ENCODE results near the gene ALDH1L1. TPM values are rescaled to one million over a fixed set of nuclear protein-coding genes. Genes with fewer than 3 reads are reported as not detected.

Gene ALDH1L1
- total RNA-seq, 1 experiment from 2014 or later: 0.36 TPM

DNA sequence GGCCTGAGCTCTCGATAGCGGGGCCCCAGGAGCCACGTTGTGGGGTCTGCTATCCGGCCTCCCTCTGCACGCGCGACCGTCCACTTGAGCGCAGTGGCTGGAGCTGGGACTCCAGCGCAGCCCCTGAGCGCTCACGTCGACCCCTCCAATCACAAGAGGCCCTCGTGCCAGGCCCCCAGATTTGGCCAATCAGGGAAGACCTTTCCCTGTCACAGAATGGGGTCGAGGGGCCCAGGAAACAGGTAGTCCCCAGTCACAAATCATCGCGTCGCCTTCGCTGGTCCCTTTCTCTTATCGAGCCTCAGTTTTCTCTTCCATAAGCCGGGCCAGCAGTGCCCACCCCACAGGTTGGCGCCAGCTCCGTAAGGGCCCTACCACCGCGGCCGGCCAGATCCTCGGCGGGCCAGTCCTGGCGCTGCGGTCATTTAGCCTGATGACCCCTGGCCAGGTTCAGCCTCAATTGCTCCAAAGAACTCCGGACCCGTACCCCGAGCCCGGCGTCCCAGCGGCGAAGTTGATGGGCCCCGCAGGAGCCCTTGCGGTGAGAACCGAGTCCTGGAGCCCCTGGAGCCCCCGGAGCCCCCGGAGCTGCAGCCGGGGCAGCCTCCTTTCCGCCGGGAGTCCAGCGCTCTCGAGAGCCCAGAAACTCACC, 435 bp downstream of the ALDH1L1 start:
- no peak overlapping the region for H3K27ac ChIP-seq (ENCODE audit: low read length)
- CTCF ChIA-PET: no interaction called here
- peak overlapping the region; percentile 31 to 46 for H3K4me3 ChIP-seq (ENCODE audit: low read depth in 2 of 2, low read length in 2 of 2)

DNA sequence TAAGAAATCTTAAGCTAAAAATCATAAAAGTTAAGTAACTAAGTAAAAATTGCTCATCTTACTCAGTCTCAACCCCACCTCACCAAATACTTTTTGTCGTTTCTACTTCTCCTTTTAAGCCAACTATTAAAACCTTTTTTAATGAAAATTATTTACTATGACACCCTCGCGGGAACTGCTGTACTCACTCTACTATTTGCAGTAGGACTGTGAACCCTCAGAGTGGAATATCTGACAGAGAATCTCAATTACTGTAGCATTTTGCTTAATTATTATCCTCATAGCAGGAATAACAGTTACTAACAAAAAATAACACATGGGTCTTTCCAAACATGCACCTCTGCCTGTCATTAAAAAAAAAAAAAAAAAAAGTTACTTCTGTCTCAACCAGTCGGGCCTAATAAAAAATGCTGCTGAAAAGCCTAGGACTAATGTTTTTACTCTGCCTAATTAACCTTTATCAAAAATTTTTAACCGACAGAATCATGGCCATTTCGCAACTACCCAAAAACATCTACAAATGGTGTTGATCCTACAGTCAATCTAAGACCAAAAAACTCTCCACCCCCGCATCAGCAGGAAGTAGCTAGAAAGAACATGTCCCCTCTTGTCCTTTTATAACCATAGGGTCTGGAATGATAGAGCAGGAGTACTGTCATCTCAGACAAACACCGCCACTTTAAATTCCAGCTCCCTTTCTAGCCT, 10.2 kb downstream of the ALDH1L1 start:
- no TSS peak for BruUV-seq (replicated peaks)
- Histone ChIP-seq H3K27ac (ENCODE audit: low read length) (no peak overlapping the region), H3K36me3 (ENCODE audit: control insufficient read depth, insufficient read depth, low read length) (no peaks in the 10 kb centered on the region), H3K4me1 (ENCODE audit: control insufficient read depth, insufficient read depth, low read length) (no peaks in the 10 kb centered on the region), H3K4me3 (ENCODE audit: low read depth in 2 of 2, low read length in 2 of 2) (no peak overlapping the region), H3K27me3 (ENCODE audit: control insufficient read depth, insufficient read depth, low read length) (peaks cover 32% of the 10 kb centered on the region), H3K9me3 (ENCODE audit: control insufficient read depth, insufficient read depth, low read depth, low read length) (no peaks in the 10 kb centered on the region)
- POLR2A ChIA-PET: no interaction called here
- CTCF ChIA-PET: no interaction called here
- in situ Hi-C loops (cut with HindIII; ENCODE audit: low pct_unique_long_range_greater_than_20kb, low sequenced_read_pairs): no loop called here
- intact Hi-C loops (cut with micrococcal nuclease; ENCODE audit: unreplicated experiment): no loop called here
- ATAC-seq: no peak
- DNase-seq (ENCODE audit: low read depth, low spot score): no peak
- TF ChIP-seq TCF7L2 (IDR thresholded peaks at IDR 0.05; ENCODE audit: low read depth, low read length) (no peak), POLR2AphosphoS5 (IDR thresholded peaks at IDR 0.05; ENCODE audit: low read depth, low read length) (no peak), SIN3A (IDR thresholded peaks at IDR 0.05; ENCODE audit: borderline replicate concordance, insufficient read depth, low read depth, low read length) (no peak), CTCF (IDR thresholded peaks at IDR 0.05) (no peak)

More for the DNA sequence above, 435 bp downstream of the ALDH1L1 start:
- peak; percentile 17; the same call in 1 of the 2 replicates for ATAC-seq
- no TSS peak for BruUV-seq (replicated peaks)
- in situ Hi-C loops (cut with HindIII; ENCODE audit: low pct_unique_long_range_greater_than_20kb, low sequenced_read_pairs) (no loop called here), intact Hi-C loops (cut with micrococcal nuclease; ENCODE audit: unreplicated experiment) (no loop called here)
- Histone ChIP-seq H3K36me3 (ENCODE audit: control insufficient read depth, insufficient read depth, low read length) (no peaks in the 10 kb centered on the region), H3K9me3 (ENCODE audit: control insufficient read depth, insufficient read depth, low read depth, low read length) (no peaks in the 10 kb centered on the region), H3K27me3 (ENCODE audit: control insufficient read depth, insufficient read depth, low read length) (peaks cover 21% of the 10 kb centered on the region), H3K4me1 (ENCODE audit: control insufficient read depth, insufficient read depth, low read length) (no peaks in the 10 kb centered on the region)
- TF ChIP-seq TCF7L2 (IDR thresholded peaks at IDR 0.05; ENCODE audit: low read depth, low read length) (no peak), SIN3A (IDR thresholded peaks at IDR 0.05; ENCODE audit: borderline replicate concordance, insufficient read depth, low read depth, low read length) (no peak), REST (IDR thresholded peaks at IDR 0.05; ENCODE audit: insufficient read depth in 1 of 2, low read depth in 2 of 2, low read length in 1 of 2) (no peak), POLR2AphosphoS5 (IDR thresholded peaks at IDR 0.05; ENCODE audit: low read depth, low read length) (no peak), CTCF (IDR thresholded peaks at IDR 0.05) (no peak)
- POLR2A ChIA-PET: interaction anchor here (0.6 kb wide), 1 partner anchor 265 kb away, joined by 3 read pairs; no protein-coding TSS in a partner anchor
- DNase-seq (ENCODE audit: low read depth, low spot score): no peak
